Mesothelial cell of epicardium (in vitro differentiated cells): Measurements from ENCODE around the gene TTLL7. TPM values are rescaled to one million over a fixed set of nuclear protein-coding genes. Genes with fewer than 3 reads are reported as not detected.
"Not testable (repeated sequence)": the region's sequence is repeated elsewhere in the genome, so short reads cannot be mapped to it uniquely, and the experiment has no call there.

Source experiments
- DNase-seq, 2 experiments: peaks; one replicate each; pipeline ENCODE4 v3.0.0; 2021; ENCODE audit warnings: low spot score in 2 of 2; ENCODE audit not compliant: unreplicated experiment in 2 of 2
- H3K27ac Mint-ChIP-seq: 2 replicates; pipeline ENCODE4 v1.8.0; 2021; ENCODE audit warnings: mixed read lengths
- H3K27me3 Mint-ChIP-seq: 2 replicates; pipeline ENCODE4 v1.8.0; 2021; ENCODE audit warnings: low read depth, mixed read lengths
- H3K36me3 Mint-ChIP-seq: 2 replicates; pipeline ENCODE4 v1.8.0; 2021; ENCODE audit warnings: mixed read lengths
- H3K4me1 Mint-ChIP-seq: 2 replicates; pipeline ENCODE4 v1.8.0; 2021; ENCODE audit warnings: mixed read lengths
- H3K4me3 Mint-ChIP-seq: 2 replicates; pipeline ENCODE4 v1.8.0; 2021; ENCODE audit warnings: mild to moderate bottlenecking, moderate library complexity, mixed read lengths
- H3K9me3 Mint-ChIP-seq: 2 replicates; pipeline ENCODE4 v1.8.0; 2021; ENCODE audit warnings: mixed read lengths
- CTCF ChIP-seq: fragments of 200-600 bp; sonication (generic); IDR thresholded peaks from one replicate; pipeline ENCODE4 v1.5.0; 2021; ENCODE audit warnings: antibody characterized with exemption; ENCODE audit not compliant: unreplicated experiment
- total RNA-seq: library from RNA; stranded (reverse); gene quantifications from 3 replicates; pipeline ENCODE4 v1.2.1, GENCODE V29; 2021

TTLL7 gene
- total RNA-seq, 1 donor from 2014 or later, result 12.7 TPM

GRCh38 chr1:83922431-83922830 is 76.5 kb downstream of the TTLL7 start:
- Mint-ChIP-seq H3K9me3 (no peaks in the 10 kb centered on the region), H3K4me3 (no peak overlapping the region), H3K27ac (no peak overlapping the region), H3K36me3 (peaks cover 10% of the 10 kb centered on the region), H3K27me3 (no peaks in the 10 kb centered on the region), H3K4me1 (no peaks in the 10 kb centered on the region)
- no peak for TF ChIP-seq CTCF
- no peak for DNase-seq

DNA sequence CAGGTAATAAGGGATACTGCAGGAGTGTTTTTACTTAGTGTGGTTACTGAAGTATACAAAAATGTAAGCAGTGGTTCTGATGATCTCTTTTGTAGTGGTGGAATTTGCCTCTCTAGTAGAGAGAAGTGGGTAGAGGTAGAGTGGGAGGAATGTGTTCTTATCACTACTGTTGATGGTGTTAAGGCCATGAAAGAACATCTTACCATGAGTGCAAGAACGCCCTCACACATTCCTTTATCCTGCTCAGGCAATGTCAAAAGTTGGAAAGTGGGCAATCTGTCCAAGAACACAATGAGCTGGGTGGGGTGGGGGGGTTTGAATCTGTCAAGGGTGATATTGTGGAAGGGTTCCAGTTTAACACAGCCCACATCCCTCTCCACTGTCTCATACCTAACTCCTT is 78.6 kb downstream of the TTLL7 start:
- Mint-ChIP-seq H3K27me3 (no peaks in the 10 kb centered on the region), H3K9me3 (no peaks in the 10 kb centered on the region), H3K36me3 (peaks cover 16% of the 10 kb centered on the region), H3K4me3 (no peak overlapping the region), H3K4me1 (no peaks in the 10 kb centered on the region), H3K27ac (no peak overlapping the region)
- DNase-seq, result no peak
- TF ChIP-seq CTCF, result no peak

DNA sequence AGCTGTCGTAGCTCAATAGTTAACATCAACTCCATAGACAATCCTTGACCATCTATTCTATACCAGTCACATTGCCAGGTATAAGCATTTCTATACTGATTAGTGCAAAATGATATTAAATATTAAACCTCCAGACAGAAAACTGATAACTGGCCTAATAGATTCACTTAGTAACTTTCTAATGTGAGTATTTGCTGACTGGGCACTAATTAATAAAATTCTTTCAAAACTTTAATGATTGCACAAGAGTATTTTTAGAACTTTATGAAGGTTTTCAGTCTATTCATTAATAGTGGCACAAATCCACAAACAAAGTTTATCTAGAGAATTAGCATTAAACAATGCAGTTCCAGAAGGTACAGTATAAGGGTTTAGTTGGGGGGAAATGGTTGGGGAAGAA is 79.1 kb downstream of the TTLL7 start:
- TF ChIP-seq CTCF, result no peak
- Mint-ChIP-seq H3K4me3 (no peak overlapping the region), H3K27me3 (no peaks in the 10 kb centered on the region), H3K9me3 (peaks cover 3% of the 10 kb centered on the region), H3K27ac (no peak overlapping the region), H3K36me3 (peaks cover 19% of the 10 kb centered on the region), H3K4me1 (no peaks in the 10 kb centered on the region)
- no peak for DNase-seq

GRCh38 chr1:83918688-83919285 is 80.1 kb downstream of the TTLL7 start:
- Mint-ChIP-seq H3K9me3 (peaks cover 7% of the 10 kb centered on the region), H3K36me3 (peaks cover 23% of the 10 kb centered on the region), H3K4me1 (no peaks in the 10 kb centered on the region), H3K27ac (no peak overlapping the region), H3K4me3 (no peak overlapping the region), H3K27me3 (no peaks in the 10 kb centered on the region)
- no peak for TF ChIP-seq CTCF
- DNase-seq, result no peak

DNA sequence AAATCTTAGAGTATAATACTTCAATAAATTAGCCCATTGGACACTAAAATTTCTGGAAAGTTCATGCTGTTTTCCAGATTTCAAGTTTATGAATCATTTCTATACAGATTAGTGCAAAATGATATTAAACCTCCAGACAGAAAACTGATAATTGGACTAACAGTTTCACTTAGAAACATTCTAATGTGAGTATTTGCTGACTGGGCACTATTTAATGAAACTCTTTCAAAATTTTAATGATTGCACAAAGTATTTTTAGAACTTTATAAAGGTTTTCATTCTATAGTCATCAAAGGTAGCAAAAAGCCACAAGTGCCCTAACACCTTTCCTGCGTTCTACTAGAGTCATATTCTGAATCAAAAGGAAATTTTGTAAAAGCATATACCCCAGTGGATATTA is 81.0 kb downstream of the TTLL7 start:
- H3K4me1 Mint-ChIP-seq, result no peaks in the 10 kb centered on the region
- H3K27me3 Mint-ChIP-seq, result no peaks in the 10 kb centered on the region
- H3K27ac Mint-ChIP-seq, result no peak overlapping the region
- no peak for DNase-seq
- TF ChIP-seq CTCF, result no peak
- H3K36me3 Mint-ChIP-seq, result peaks cover 23% of the 10 kb centered on the region
- H3K4me3 Mint-ChIP-seq, result no peak overlapping the region
- H3K9me3 Mint-ChIP-seq, result peaks cover 7% of the 10 kb centered on the region

DNA sequence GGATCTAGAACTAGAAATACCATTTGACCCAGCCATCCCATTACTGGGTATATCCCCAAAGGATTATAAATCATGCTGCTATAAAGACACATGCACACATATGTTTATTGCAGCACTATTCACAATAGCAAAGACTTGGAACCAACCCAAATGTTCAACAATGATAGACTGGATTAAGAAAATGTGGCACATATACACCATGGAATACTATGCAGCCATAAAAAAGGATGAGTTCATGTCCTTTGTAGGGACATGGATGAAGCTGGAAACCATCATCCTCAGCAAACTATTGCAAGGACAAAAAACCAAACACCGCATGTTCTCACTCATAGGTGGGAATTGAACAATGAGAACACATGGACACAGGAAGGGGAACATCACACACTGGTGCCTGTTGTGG is 82.8 kb downstream of the TTLL7 start:
- H3K36me3 Mint-ChIP-seq, result peaks cover 23% of the 10 kb centered on the region
- H3K27me3 Mint-ChIP-seq, H3K27ac Mint-ChIP-seq, H3K4me3 Mint-ChIP-seq, H3K9me3 Mint-ChIP-seq, DNase-seq, H3K4me1 Mint-ChIP-seq: not testable (repeated sequence)
